SK-N-SH treated with all-trans-retinoic acid at 6 μM for 48 hours (cell line): ENCODE measurements around the gene PSD.

Experiments used
- ATAC-seq: fragments of 200-7000 bp; cut with Tn5 transposase; 3 replicates; pipeline ENCODE4 v1.9.1; 2020; ENCODE audit warnings: mild to moderate bottlenecking, moderate library complexity
- ARNTL ChIP-seq: fragments of 450-650 bp; formaldehyde crosslinking; IDR thresholded peaks from 2 replicates; pipeline ENCODE4 v1.5.0; 2020; ENCODE audit warnings: low read depth, mild to moderate bottlenecking, moderate library complexity, borderline replicate concordance
- BACH2 ChIP-seq: fragments of 250-450 bp; sonication (Bioruptor Pico); IDR thresholded peaks from 2 replicates; pipeline ENCODE4 v1.9.0; 2021; ENCODE audit warnings: mild to moderate bottlenecking, borderline replicate concordance
- CSDC2 ChIP-seq: fragments of 250-450 bp; sonication (Bioruptor Pico); IDR thresholded peaks from 2 replicates; pipeline ENCODE4 v1.5.0; 2020; ENCODE audit warnings: mild to moderate bottlenecking, moderate library complexity
- ESRRG ChIP-seq: fragments of 250-450 bp; sonication (Bioruptor Pico); IDR thresholded peaks from 2 replicates; pipeline ENCODE4 v1.6.1; 2021; ENCODE audit warnings: mild to moderate bottlenecking
- GLIS3 ChIP-seq: fragments of 250-450 bp; sonication (Bioruptor Pico); IDR thresholded peaks from 2 replicates; pipeline ENCODE4 v1.5.0; 2020; ENCODE audit warnings: mild to moderate bottlenecking, moderate library complexity
- ISL1 ChIP-seq: fragments of 250-450 bp; sonication (Bioruptor Pico); IDR thresholded peaks from 2 replicates; pipeline ENCODE4 v2.1.2; 2022; ENCODE audit warnings: mild to moderate bottlenecking, moderate library complexity
- OSR1 ChIP-seq: fragments of 250-450 bp; sonication (Bioruptor Pico); IDR thresholded peaks from 2 replicates; pipeline ENCODE4 v1.8.0; 2022; ENCODE audit warnings: moderate library complexity, mild to moderate bottlenecking, inconsistent platforms
- PPARA ChIP-seq: fragments of 250-450 bp; sonication (Bioruptor Pico); IDR thresholded peaks from 2 replicates; pipeline ENCODE4 v1.5.0; 2020; ENCODE audit warnings: mild to moderate bottlenecking, borderline replicate concordance
- RARB ChIP-seq: fragments of 250-450 bp; sonication (Bioruptor Pico); IDR thresholded peaks from 2 replicates; pipeline ENCODE4 v1.8.0; 2021; ENCODE audit warnings: mild to moderate bottlenecking, moderate library complexity
- SNAI2 ChIP-seq: fragments of 250-450 bp; sonication (Bioruptor Pico); IDR thresholded peaks from 2 replicates; pipeline ENCODE4 v1.5.0; 2020; ENCODE audit warnings: mild to moderate bottlenecking, moderate library complexity
- TOX ChIP-seq: fragments of 250-450 bp; sonication (Bioruptor Pico); IDR thresholded peaks from 2 replicates; pipeline ENCODE4 v1.8.0; 2021; ENCODE audit warnings: mild to moderate bottlenecking, moderate library complexity, borderline replicate concordance
- ZC3H10 ChIP-seq: fragments of 250-450 bp; sonication (Bioruptor Pico); IDR thresholded peaks from 2 replicates; pipeline ENCODE4 v1.5.1; 2021; ENCODE audit warnings: mild to moderate bottlenecking, moderate library complexity
- ZFP30 ChIP-seq: fragments of 450-650 bp; formaldehyde crosslinking; IDR thresholded peaks from 2 replicates; pipeline ENCODE4 v1.5.0; 2022; ENCODE audit warnings: mild to moderate bottlenecking, moderate library complexity
- ZNF565 ChIP-seq: fragments of 450-650 bp; formaldehyde crosslinking; conservative IDR thresholded peaks from 2 replicates; pipeline ENCODE4 v1.5.0; 2020; ENCODE audit warnings: low read depth, mild to moderate bottlenecking, moderate library complexity
- ZNF8 ChIP-seq: fragments of 450-650 bp; formaldehyde crosslinking; IDR thresholded peaks from 2 replicates; pipeline ENCODE4 v1.5.0; 2020; ENCODE audit warnings: mild to moderate bottlenecking, moderate library complexity
- TF ChIP-seq, protein P1 (sequence below): fragments of 250-450 bp; sonication (Bioruptor Pico); IDR thresholded peaks from 2 replicates; pipeline ENCODE4 v1.8.0; 2020; ENCODE audit warnings: mild to moderate bottlenecking, moderate library complexity, borderline replicate concordance
- TF ChIP-seq, protein P2 (sequence below): fragments of 250-450 bp; sonication (Bioruptor Pico); IDR thresholded peaks from 2 replicates; pipeline ENCODE4 v1.5.1; 2021; ENCODE audit warnings: mild to moderate bottlenecking, moderate library complexity
- TF ChIP-seq, protein P3 (sequence below): fragments of 250-450 bp; sonication (Bioruptor Pico); IDR thresholded peaks from 2 replicates; pipeline ENCODE4 v1.5.0; 2020; ENCODE audit warnings: mild to moderate bottlenecking, moderate library complexity

PSD gene

DNA sequence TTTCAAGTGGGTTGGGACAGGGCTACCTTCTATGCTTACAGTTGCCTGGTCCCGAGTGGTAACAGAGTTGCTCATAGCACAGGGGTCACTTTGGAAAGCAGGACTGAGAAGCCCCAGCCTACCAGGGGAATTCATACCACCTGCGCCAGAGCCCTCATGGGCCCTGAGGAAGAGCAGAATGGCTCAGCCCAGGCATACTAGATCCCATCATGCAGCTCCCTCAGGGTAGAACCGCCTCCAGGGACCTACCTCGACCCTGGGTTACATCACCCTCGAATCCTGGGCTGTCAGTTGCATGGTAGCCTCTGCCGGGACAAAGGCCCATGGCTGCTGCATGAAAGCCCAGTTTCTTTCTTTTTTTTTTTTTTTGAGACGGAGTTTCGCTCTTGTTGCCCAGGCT lies 10.9 kb upstream of the PSD start (continued):
- TF ChIP-seq, protein P1, sequence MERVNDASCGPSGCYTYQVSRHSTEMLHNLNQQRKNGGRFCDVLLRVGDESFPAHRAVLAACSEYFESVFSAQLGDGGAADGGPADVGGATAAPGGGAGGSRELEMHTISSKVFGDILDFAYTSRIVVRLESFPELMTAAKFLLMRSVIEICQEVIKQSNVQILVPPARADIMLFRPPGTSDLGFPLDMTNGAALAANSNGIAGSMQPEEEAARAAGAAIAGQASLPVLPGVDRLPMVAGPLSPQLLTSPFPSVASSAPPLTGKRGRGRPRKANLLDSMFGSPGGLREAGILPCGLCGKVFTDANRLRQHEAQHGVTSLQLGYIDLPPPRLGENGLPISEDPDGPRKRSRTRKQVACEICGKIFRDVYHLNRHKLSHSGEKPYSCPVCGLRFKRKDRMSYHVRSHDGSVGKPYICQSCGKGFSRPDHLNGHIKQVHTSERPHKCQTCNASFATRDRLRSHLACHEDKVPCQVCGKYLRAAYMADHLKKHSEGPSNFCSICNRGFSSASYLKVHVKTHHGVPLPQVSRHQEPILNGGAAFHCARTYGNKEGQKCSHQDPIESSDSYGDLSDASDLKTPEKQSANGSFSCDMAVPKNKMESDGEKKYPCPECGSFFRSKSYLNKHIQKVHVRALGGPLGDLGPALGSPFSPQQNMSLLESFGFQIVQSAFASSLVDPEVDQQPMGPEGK (CRISPR knock-in tag): no peak
- no peak for TF ChIP-seq RARB (CRISPR knock-in tag)
- no peak for TF ChIP-seq ZNF8 (CRISPR knock-in tag)

DNA sequence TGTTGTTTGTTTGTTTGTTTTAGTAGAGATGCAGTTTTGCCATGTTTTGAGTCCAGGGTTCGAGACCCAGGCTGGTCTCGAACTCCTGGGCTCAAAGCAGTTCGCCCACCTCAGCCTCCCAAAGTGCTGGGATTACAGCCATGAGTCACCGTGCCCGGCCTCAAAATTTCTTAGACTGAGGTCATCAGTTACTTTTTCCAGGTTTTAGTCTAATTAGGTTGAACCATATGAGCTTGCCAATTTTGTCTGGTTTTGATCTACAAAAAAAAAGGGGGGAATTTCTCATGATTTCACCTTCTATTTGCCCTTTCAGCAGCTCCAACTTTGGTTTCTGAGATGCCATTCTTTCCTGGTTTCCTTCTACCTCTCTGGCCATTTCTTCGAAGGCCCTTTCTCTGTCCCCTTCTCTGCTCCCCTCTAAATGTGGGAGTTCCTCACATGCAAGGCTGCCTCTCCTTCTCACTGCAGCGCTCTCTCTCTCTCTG lies 8.3 kb upstream of the PSD start:
- no peak for ATAC-seq
- no peak for TF ChIP-seq ZC3H10
- TF ChIP-seq ZNF8 (CRISPR knock-in tag): no peak
- TF ChIP-seq, all 23 proteins: peak for 0

DNA sequence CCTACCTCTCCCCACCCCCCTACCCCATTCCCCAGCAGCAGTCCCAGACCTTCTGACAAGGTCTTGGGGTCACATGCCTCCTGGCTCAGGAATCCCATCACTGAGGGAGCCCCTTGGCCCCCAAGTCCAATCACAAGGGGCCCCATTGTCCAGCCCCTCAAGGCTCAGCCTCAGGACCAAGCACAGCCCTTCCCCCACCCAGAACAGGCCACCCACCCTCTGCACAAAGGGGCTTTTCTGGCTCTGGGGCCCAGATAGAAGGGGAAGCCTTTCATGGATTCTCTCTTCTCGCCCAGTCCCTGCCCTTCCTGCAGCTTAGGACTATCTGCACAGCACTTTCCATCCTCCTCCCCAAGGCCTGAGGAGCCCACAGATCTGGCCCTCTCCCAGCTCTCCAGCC lies 6.9 kb upstream of the PSD start:
- TF ChIP-seq ZFP30 (no peak), ISL1 (no peak), ZNF565 (no peak), ARNTL (CRISPR knock-in tag) (no peak), ZC3H10 (no peak), OSR1 (CRISPR knock-in tag) (no peak), SNAI2 (CRISPR knock-in tag) (no peak), TOX (CRISPR knock-in tag) (no peak), BACH2 (CRISPR knock-in tag) (no peak), GLIS3 (CRISPR knock-in tag) (no peak), PPARA (CRISPR knock-in tag) (no peak)
- TF ChIP-seq, protein P1 (CRISPR knock-in tag): no peak
- ATAC-seq: no peak

DNA sequence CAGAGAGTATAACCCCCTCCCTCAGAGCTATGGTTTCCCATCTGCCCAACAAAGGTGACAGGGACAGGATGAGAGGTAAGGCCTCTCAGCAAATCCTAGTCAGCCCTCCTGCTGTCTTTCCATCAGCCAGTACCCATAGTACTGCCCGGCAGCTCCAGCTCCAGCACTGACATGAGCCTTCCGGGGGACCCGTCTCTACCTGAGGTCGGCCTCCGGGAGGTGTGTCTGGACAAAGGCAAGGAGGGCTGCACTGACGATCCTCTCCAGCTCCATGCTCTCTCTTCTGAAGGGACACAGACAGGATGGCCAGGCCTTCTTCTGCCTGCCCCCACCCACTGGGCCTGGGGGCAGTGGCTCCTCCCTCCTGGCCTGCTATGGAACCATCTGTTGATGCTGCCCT lies 6.3 kb upstream of the PSD start:
- ATAC-seq: no peak
- TF ChIP-seq, protein P2, sequence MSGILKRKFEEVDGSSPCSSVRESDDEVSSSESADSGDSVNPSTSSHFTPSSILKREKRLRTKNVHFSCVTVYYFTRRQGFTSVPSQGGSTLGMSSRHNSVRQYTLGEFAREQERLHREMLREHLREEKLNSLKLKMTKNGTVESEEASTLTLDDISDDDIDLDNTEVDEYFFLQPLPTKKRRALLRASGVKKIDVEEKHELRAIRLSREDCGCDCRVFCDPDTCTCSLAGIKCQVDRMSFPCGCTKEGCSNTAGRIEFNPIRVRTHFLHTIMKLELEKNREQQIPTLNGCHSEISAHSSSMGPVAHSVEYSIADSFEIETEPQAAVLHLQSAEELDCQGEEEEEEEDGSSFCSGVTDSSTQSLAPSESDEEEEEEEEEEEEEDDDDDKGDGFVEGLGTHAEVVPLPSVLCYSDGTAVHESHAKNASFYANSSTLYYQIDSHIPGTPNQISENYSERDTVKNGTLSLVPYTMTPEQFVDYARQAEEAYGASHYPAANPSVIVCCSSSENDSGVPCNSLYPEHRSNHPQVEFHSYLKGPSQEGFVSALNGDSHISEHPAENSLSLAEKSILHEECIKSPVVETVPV (CRISPR knock-in tag): no peak
- TF ChIP-seq ZC3H10: no peak
- TF ChIP-seq ZNF8 (CRISPR knock-in tag): no peak
- TF ChIP-seq RARB (CRISPR knock-in tag): no peak
- no peak for TF ChIP-seq ISL1
- TF ChIP-seq ZNF565: no peak
- TF ChIP-seq, protein P3, sequence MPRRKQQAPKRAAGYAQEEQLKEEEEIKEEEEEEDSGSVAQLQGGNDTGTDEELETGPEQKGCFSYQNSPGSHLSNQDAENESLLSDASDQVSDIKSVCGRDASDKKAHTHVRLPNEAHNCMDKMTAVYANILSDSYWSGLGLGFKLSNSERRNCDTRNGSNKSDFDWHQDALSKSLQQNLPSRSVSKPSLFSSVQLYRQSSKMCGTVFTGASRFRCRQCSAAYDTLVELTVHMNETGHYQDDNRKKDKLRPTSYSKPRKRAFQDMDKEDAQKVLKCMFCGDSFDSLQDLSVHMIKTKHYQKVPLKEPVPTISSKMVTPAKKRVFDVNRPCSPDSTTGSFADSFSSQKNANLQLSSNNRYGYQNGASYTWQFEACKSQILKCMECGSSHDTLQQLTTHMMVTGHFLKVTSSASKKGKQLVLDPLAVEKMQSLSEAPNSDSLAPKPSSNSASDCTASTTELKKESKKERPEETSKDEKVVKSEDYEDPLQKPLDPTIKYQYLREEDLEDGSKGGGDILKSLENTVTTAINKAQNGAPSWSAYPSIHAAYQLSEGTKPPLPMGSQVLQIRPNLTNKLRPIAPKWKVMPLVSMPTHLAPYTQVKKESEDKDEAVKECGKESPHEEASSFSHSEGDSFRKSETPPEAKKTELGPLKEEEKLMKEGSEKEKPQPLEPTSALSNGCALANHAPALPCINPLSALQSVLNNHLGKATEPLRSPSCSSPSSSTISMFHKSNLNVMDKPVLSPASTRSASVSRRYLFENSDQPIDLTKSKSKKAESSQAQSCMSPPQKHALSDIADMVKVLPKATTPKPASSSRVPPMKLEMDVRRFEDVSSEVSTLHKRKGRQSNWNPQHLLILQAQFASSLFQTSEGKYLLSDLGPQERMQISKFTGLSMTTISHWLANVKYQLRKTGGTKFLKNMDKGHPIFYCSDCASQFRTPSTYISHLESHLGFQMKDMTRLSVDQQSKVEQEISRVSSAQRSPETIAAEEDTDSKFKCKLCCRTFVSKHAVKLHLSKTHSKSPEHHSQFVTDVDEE (CRISPR knock-in tag): no peak
- no peak for TF ChIP-seq CSDC2 (CRISPR knock-in tag)
- no peak for TF ChIP-seq ESRRG (CRISPR knock-in tag)
- TF ChIP-seq GLIS3 (CRISPR knock-in tag): no peak
- TF ChIP-seq, protein P1 (CRISPR knock-in tag): no peak
- TF ChIP-seq BACH2 (CRISPR knock-in tag): no peak
